Suprapubic skin (tissue), 4 donors: Measurements from ENCODE around the gene E2F4. TPM values are rescaled to one million over a fixed set of nuclear protein-coding genes. Genes with fewer than 3 reads are reported as not detected.
A peak's percentile ranks its signal among the peaks of the same experiment; 100 is the strongest.

Experiments
- DNase-seq, 2 donors: peaks; one replicate each; pipeline ENCODE4 v3.0.0-alpha.2; 2019; ENCODE audit warnings: low spot score in 2 of 2
- H3K27ac ChIP-seq: fragments of 200-600 bp; sonication (generic); one replicate; pipeline ENCODE4 v1.5.1; 2019
- H3K27me3 ChIP-seq: fragments of 200-600 bp; sonication (generic); one replicate; pipeline ENCODE4 v1.5.1; 2019
- H3K36me3 ChIP-seq: fragments of 200-600 bp; sonication (generic); one replicate; pipeline ENCODE4 v1.5.1; 2019
- H3K4me1 ChIP-seq: fragments of 200-600 bp; sonication (generic); one replicate; pipeline ENCODE4 v1.5.1; 2019
- H3K4me3 ChIP-seq: fragments of 200-600 bp; sonication (generic); one replicate; pipeline ENCODE4 v1.5.1; 2019; ENCODE audit warnings: mild to moderate bottlenecking
- H3K9me3 ChIP-seq: fragments of 200-600 bp; sonication (generic); one replicate; pipeline ENCODE4 v1.5.1; 2019
- EP300 ChIP-seq: sonication (generic); formaldehyde crosslinking; IDR thresholded peaks from one replicate; pipeline ENCODE4 v1.6.1; 2017; ENCODE audit warnings: antibody characterized with exemption
- POLR2A ChIP-seq, 2 donors: fragments of 450-650 bp; IDR thresholded peaks; one replicate each; pipeline ENCODE4 v1.6.1; 2017; ENCODE audit warnings: antibody characterized with exemption in 2 of 2, mild to moderate bottlenecking in 2 of 2, moderate library complexity in 2 of 2
- POLR2AphosphoS5 ChIP-seq, 3 donors: sonication (generic); formaldehyde crosslinking; IDR thresholded peaks; one replicate each; pipeline ENCODE4 v1.6.1; 2017; ENCODE audit warnings: antibody characterized with exemption in 3 of 3
- WGBS: methylation state at CpG from one replicate; pipeline ENCODE4 v1.1.5; 2018; 5-methylcytosine and 5-hydroxymethylcytosine counted together
- total RNA-seq, 4 donors: library from RNA; depleted of rRNA; stranded (reverse); fragments of >200 nt; gene quantifications; one replicate each; pipeline ENCODE4 v1.1.0, GENCODE V29; 2016
- TF ChIP-seq, protein P1 (sequence below), 2 donors: fragments of 200-600 bp in 1 of 2; fragments of 450-650 bp in 1 of 2; sonication (generic) in 1 of 2; IDR thresholded peaks; one replicate each; pipeline ENCODE4 v1.5.1; 2016 to 2019; ENCODE audit warnings: antibody characterized with exemption in 2 of 2, mild to moderate bottlenecking in 1 of 2, moderate library complexity in 1 of 2

The E2F4 gene
- total RNA-seq, 4 donors from 2014 or later = 92.6 to 106 (median 96.8) TPM

GRCh38 chr16:67244387-67245185, 52.6 kb downstream of the E2F4 start:
- 27% methylated on average over 4 of the region's 5 CpGs for WGBS
- no peak for TF ChIP-seq POLR2AphosphoS5 (IDR thresholded peaks at IDR 0.05)
- TF ChIP-seq, protein P1, sequence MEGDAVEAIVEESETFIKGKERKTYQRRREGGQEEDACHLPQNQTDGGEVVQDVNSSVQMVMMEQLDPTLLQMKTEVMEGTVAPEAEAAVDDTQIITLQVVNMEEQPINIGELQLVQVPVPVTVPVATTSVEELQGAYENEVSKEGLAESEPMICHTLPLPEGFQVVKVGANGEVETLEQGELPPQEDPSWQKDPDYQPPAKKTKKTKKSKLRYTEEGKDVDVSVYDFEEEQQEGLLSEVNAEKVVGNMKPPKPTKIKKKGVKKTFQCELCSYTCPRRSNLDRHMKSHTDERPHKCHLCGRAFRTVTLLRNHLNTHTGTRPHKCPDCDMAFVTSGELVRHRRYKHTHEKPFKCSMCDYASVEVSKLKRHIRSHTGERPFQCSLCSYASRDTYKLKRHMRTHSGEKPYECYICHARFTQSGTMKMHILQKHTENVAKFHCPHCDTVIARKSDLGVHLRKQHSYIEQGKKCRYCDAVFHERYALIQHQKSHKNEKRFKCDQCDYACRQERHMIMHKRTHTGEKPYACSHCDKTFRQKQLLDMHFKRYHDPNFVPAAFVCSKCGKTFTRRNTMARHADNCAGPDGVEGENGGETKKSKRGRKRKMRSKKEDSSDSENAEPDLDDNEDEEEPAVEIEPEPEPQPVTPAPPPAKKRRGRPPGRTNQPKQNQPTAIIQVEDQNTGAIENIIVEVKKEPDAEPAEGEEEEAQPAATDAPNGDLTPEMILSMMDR (IDR thresholded peaks at IDR 0.05) = no peak
- TF ChIP-seq POLR2A (IDR thresholded peaks at IDR 0.05) = no peak
- TF ChIP-seq EP300 = no peak
- peaks cover 93% of the 10 kb centered on the region for H3K4me1 ChIP-seq

DNA sequence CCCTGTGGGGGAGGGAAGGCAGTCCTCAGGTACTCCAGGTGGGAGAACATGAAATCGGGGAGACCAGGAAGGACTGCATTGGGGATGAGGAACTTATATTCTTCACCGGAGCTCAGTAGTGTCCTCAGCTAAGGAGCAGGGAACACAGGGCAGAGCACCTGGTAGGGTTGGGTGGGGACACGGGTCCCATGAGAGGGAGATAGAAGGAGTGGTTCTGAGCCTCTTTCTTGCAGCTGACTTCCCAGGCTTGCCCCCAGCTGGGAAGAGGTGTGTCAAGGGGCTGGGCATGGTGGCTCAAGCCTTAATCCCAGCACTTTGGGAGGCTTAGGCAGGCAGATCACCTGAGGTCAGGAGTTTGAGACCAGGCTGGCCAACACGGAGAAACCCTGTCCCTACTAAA, 53.2 kb downstream of the E2F4 start:
- WGBS = 67% methylated on average over 4 of the region's 4 CpGs
- H3K27ac ChIP-seq = peak overlapping the region; percentile 85
- peak overlapping the region; percentile 89 for H3K4me3 ChIP-seq

More at GRCh38 chr16:67244387-67245185, 52.6 kb downstream of the E2F4 start:
- H3K36me3 ChIP-seq = peaks cover under 1% of the 10 kb centered on the region
- H3K9me3 ChIP-seq = no peaks in the 10 kb centered on the region
- peak overlapping the region; percentile 85 for H3K27ac ChIP-seq
- peaks cover 15% of the 10 kb centered on the region for H3K27me3 ChIP-seq
- peak overlapping the region; percentile 89 for H3K4me3 ChIP-seq
- DNase-seq = peak in 1 of 2 donors; percentile 85

DNA sequence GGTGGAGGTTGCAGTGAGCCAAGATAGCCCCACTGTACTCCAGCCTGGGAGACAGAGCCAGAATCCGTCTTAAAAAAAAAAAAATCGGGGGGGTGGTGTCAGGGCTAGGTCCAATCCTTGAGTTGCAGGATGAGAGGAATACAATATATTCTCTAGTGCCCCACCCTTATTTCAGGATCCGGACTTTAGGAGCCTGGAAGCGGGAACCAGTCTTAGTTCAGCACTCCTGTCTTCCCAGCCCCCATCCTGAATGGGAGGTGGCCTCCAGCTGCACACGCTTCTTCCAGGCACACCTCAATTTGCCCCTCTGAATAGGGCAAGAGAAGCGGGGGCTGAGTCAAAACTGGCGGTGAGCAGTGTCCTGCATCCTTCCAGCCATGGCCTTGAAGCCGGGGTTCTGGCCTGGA, 53.7 kb downstream of the E2F4 start:
- 11% methylated on average over 8 of the region's 8 CpGs for WGBS
- TF ChIP-seq POLR2AphosphoS5 (IDR thresholded peaks at IDR 0.05) (no peak), EP300 (no peak), POLR2A (IDR thresholded peaks at IDR 0.05) (no peak)
- TF ChIP-seq, protein P1 (IDR thresholded peaks at IDR 0.05) = no peak
- Histone ChIP-seq H3K4me3 (peak overlapping the region; percentile 89), H3K9me3 (no peaks in the 10 kb centered on the region), H3K4me1 (peaks cover 87% of the 10 kb centered on the region), H3K36me3 (no peaks in the 10 kb centered on the region), H3K27ac (peak overlapping the region; percentile 85), H3K27me3 (peaks cover 26% of the 10 kb centered on the region)
- no peak for DNase-seq

More for the DNA sequence above, 53.2 kb downstream of the E2F4 start:
- TF ChIP-seq POLR2A (IDR thresholded peaks at IDR 0.05) = no peak
- no peak for TF ChIP-seq POLR2AphosphoS5 (IDR thresholded peaks at IDR 0.05)
- TF ChIP-seq EP300 = no peak
- TF ChIP-seq, protein P1 (IDR thresholded peaks at IDR 0.05) = no peak
- DNase-seq = no peak
- Histone ChIP-seq H3K36me3 (no peaks in the 10 kb centered on the region), H3K27me3 (peaks cover 21% of the 10 kb centered on the region), H3K9me3 (no peaks in the 10 kb centered on the region), H3K4me1 (peaks cover 92% of the 10 kb centered on the region)

DNA sequence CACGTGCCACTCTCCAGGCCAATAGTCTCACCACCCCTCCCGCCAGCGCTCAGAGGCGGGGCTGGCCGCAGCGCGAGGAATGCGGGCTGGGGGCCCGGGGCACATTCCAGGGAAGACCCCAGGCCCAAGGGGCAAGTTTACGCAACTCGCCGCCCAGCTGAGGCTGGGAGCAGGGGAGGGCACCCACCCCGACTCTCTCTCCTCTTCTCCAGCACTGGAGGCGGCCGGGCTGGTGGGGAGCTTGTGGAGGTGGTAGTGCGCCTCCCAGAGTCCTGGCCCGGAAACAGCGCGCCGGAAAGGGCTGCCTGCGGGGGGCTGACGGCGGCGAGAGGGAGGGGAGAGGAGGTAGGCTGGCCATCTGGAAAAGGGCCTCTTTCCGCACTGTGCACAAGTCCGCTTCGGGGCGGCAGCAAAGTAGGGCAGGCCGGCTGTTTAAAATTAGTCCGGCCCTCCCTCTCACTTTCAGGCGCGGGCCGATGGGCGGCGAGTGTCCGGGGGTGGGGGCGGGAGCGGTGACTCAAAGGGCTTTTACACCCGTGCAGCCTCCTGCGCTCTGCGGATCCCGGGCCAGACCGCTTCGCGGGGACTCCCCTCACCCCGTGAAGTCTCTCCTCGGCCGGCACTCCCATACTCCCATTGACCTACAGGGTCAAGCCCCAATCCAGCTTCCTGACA, 54.3 kb downstream of the E2F4 start:
- DNase-seq = peak in 1 of 2 donors; percentile 87
- Histone ChIP-seq H3K27ac (peak overlapping the region; percentile 85), H3K27me3 (peaks cover 27% of the 10 kb centered on the region), H3K4me1 (peaks cover 81% of the 10 kb centered on the region), H3K36me3 (no peaks in the 10 kb centered on the region), H3K4me3 (peak overlapping the region; percentile 89), H3K9me3 (no peaks in the 10 kb centered on the region)
- TF ChIP-seq, protein P1 (IDR thresholded peaks at IDR 0.05) = peak in 1 of 2 donors; percentile 34
- TF ChIP-seq EP300 = no peak
- TF ChIP-seq POLR2A (IDR thresholded peaks at IDR 0.05) = no peak
- TF ChIP-seq POLR2AphosphoS5 (IDR thresholded peaks at IDR 0.05) = peak in 1 of 3 donors; percentile 43
- WGBS = no CpG with 5 or more reads among the region's 48 CpGs

DNA sequence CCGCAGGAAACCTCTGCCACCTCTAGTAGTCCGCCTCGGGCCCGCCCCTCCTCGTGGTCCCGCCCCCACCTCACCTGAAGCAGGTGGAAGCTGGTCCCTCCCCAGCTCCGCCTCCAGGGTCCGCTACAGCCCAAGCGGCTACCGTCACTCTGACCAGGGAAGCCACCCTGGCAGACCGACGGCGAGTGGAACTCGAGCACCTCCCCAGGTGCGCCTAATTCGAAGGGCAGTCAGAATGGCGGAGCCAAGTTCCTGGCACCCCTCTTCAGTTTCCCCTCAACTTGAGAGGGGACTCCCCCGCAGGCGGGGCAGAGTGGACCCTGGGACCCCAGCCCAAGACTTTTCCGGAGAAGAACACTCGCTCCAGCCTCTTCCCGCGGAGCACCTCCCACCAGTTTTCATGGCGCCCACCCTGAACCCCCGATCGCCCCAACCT, 54.8 kb downstream of the E2F4 start:
- Histone ChIP-seq H3K36me3 (no peaks in the 10 kb centered on the region), H3K27ac (peak overlapping the region; percentile 85), H3K4me1 (peaks cover 76% of the 10 kb centered on the region), H3K4me3 (peak overlapping the region; percentile 89), H3K9me3 (no peaks in the 10 kb centered on the region), H3K27me3 (peaks cover 27% of the 10 kb centered on the region)
- TF ChIP-seq, protein P1 (IDR thresholded peaks at IDR 0.05) = no peak
- no peak for TF ChIP-seq EP300
- no peak for TF ChIP-seq POLR2A (IDR thresholded peaks at IDR 0.05)
- no peak for TF ChIP-seq POLR2AphosphoS5 (IDR thresholded peaks at IDR 0.05)
- WGBS = 0% methylated on average over 10 of the region's 26 CpGs
- DNase-seq = peak in 1 of 2 donors; percentile 87
